Stimulated activated CD4-positive, alpha-beta T cell treated with anti-CD3 and anti-CD28 coated beads, TNF-alpha, amount 100 ng/mL, for 1 hour (primary cell): Measurements from ENCODE around the gene LMF1.

ENCODE experiments used
- DNase-seq, 3 donors: peaks; one replicate each; pipeline ENCODE4 v3.0.0-alpha.2; 2020; ENCODE audit warnings: low read depth in 3 of 3, low spot score in 1 of 3

The LMF1 gene

GRCh38 chr16:931171-931570 lies 39.6 kb downstream of the LMF1 start:
- no peak for DNase-seq

- DNase-seq = no peak
These were observed 40.3 kb downstream of the LMF1 start for GRCh38 chr16:930511-930910.

GRCh38 chr16:930076-930475 lies 40.7 kb downstream of the LMF1 start:
- DNase-seq = no peak

- DNase-seq = no peak
These were observed 41.3 kb downstream of the LMF1 start for GRCh38 chr16:929227-930073.

- DNase-seq = no peak
These were observed 42.3 kb downstream of the LMF1 start for GRCh38 chr16:928526-928925.

- DNase-seq = no peak
These were observed 42.9 kb downstream of the LMF1 start for GRCh38 chr16:927931-928330.

- DNase-seq = no peak
These were observed 43.4 kb downstream of the LMF1 start for GRCh38 chr16:927406-927805.

GRCh38 chr16:926715-927114 lies 44.1 kb downstream of the LMF1 start:
- no peak for DNase-seq

- no peak for DNase-seq
These were observed 46.0 kb downstream of the LMF1 start for GRCh38 chr16:924806-925205.

- DNase-seq = no peak
These were observed 46.7 kb downstream of the LMF1 start for GRCh38 chr16:924063-924462.

- DNase-seq = no peak
These were observed 47.6 kb downstream of the LMF1 start for GRCh38 chr16:923184-923583.

- DNase-seq = no peak
These were observed 48.7 kb downstream of the LMF1 start for GRCh38 chr16:922051-922450.

GRCh38 chr16:921321-921905 lies 49.4 kb downstream of the LMF1 start:
- DNase-seq = no peak

- no peak for DNase-seq
These were observed 50.1 kb downstream of the LMF1 start for GRCh38 chr16:920717-921116.

- DNase-seq = no peak
These were observed 50.6 kb downstream of the LMF1 start for GRCh38 chr16:920051-920681.

GRCh38 chr16:919658-920050 lies 51.1 kb downstream of the LMF1 start:
- no peak for DNase-seq

- no peak for DNase-seq
These were observed 51.8 kb downstream of the LMF1 start for GRCh38 chr16:918741-919657.

GRCh38 chr16:918068-918467 lies 52.7 kb downstream of the LMF1 start:
- DNase-seq = no peak

- no peak for DNase-seq
These were observed 53.2 kb downstream of the LMF1 start for GRCh38 chr16:917591-918061.

GRCh38 chr16:916035-916799 lies 54.6 kb downstream of the LMF1 start:
- DNase-seq = no peak
